GM18951 (cell line): ENCODE results near the gene TMEM250.
"Not testable (repeated sequence)": the region's sequence is repeated elsewhere in the genome, so short reads cannot be mapped to it uniquely, and the experiment has no call there.

Experiments
- POLR2A ChIP-seq: IDR thresholded peaks from 4 replicates; pipeline ENCODE4 v1.6.1; 2011; ENCODE audit warnings: mild to moderate bottlenecking; ENCODE audit not compliant: insufficient read length, insufficient read depth; ENCODE audit errors: extremely low read depth
- in situ Hi-C: fragments of 300-500 bp; cut with MboI; formaldehyde crosslinking; loops from one replicate; pipeline ENCODE4 v1.12.0; 2022; ENCODE audit warnings: low sequenced_read_pairs, mixed read lengths, inconsistent platforms; ENCODE audit not compliant: unreplicated experiment

TMEM250 gene

GRCh38 chr9:136110082-136111061, 8.3 kb downstream of the TMEM250 start:
- TF ChIP-seq POLR2A: no peak
- in situ Hi-C loops: loop anchor here (10.0 kb wide), 1 partner anchor 146 kb away; the partner anchor contains the start of gene UBAC1

- peak; percentile 71 for TF ChIP-seq POLR2A
- in situ Hi-C loops: loop anchor here (10.0 kb wide), 1 partner anchor 145 kb away; the partner anchor contains the start of gene UBAC1
These were observed 9.2 kb downstream of the TMEM250 start for GRCh38 chr9:136109351-136110081.

GRCh38 chr9:136108648-136109266, 9.9 kb downstream of the TMEM250 start:
- TF ChIP-seq POLR2A: no peak
- in situ Hi-C loops: no loop called here

DNA sequence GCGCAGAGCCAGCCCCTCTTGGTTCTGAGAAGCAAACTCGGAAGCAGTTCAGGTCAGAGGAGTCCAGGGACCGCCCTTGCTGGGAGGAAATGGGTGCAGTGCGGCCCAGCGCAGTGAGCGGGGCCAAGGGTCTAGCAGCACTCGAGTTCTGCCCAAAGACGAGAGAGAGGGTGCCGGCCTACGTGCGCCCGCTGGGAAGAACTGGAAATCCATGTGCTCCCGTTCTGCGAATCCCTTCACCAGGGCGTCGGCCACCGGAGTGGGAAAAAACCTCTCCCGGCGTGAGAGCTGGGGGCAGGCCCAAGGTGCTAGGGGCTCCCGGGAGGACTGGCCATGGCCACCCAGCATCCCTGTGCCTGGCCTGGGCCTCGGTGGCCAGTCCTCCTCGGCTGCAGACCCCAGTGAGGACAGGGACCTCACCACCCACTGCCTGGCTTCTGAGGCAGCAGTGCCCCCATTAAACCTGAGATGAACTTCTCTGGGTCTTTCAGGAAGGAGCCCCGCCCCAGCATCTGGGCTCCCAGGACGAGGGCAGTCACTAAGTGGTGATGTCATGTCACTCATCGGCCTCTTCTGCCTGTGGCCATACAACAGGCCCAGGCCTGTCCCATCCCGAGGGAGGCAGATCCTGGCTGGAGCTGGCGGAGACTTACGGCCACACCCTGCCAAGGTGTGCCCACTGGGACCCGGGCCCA, 10.6 kb downstream of the TMEM250 start:
- in situ Hi-C loops: no loop called here
- TF ChIP-seq POLR2A: no peak

DNA sequence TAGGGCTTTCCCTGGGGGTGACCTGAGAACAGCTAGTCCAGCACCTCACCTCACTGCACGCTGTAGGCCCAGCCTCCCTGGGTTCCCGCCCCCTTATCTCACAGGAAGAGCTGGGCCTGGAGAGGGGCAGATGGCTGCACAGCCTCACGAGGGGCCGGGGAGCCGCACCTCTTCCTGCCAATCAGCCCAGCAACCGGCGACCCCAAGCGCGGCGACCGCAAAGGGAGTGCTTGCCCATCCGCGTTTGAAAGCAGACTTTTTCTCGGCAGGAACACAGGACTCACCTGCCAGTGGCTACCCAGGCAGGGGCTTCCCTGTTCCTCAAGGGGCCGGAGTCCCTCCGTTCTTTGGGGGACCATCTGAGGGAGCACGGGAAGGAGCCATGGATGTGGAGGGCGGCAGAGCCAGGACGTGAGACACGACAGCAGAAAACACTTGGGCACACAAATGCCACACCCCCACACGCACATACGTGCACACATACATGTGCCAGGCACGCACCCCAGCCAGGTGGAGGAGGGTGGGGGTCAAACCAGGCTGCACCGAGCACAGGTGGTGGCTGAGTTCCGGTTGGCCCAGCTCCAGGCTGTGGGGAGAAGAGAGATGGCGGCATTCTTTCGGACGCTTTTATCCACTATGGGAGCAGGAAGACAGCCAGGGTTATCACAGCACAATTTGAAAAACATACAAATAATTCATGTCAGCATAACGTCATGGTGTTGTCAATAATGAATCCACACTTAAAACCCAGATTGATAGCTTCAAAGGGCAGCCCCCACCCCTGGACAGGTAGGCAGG, 11.3 kb downstream of the TMEM250 start:
- in situ Hi-C loops: no loop called here

GRCh38 chr9:136105398-136106135, 13.1 kb downstream of the TMEM250 start:
- TF ChIP-seq POLR2A: no peak
- in situ Hi-C loops: no loop called here

More for the DNA sequence above, 11.3 kb downstream of the TMEM250 start:
- TF ChIP-seq POLR2A: peak; percentile 65

- in situ Hi-C loops: no loop called here
- TF ChIP-seq POLR2A: no peak
These were observed 13.8 kb downstream of the TMEM250 start for GRCh38 chr9:136104916-136105315.

DNA sequence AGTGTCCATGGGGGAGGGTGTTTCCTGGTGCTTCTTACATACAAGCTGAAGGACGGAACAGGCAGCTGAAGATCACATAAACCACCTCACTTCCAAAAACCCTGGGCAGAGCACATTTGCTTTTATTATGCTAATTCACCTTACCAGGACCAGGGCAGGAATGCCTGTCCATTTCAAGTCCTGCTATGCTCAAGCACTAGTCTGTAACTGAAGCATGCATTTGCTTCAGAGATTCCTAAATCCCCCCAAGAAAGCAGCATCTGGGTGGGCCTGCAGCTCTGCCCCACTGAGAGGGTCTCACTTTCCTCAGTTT, 14.2 kb downstream of the TMEM250 start:
- in situ Hi-C loops: no loop called here
- TF ChIP-seq POLR2A: no peak

GRCh38 chr9:136103651-136104487, 14.8 kb downstream of the TMEM250 start:
- in situ Hi-C loops: no loop called here
- TF ChIP-seq POLR2A: no peak

GRCh38 chr9:136101615-136102074, 17.0 kb downstream of the TMEM250 start:
- in situ Hi-C loops: not testable (repeated sequence)
